ENCODE results near the gene GRIN2A.
"Not testable (repeated sequence)": the region's sequence is repeated elsewhere in the genome, so short reads cannot be mapped to it uniquely, and the experiment has no call there.

Gene GRIN2A

GRCh38 chr16:9911989-9912388 is 270.2 kb downstream of the GRIN2A start:
- DNase-seq (ENCODE audit: low spot score): no peak

- no peak for DNase-seq (ENCODE audit: low spot score)
Observed at GRCh38 chr16:9911231-9911630, 271.0 kb downstream of the GRIN2A start.

GRCh38 chr16:9909072-9909825 is 273.0 kb downstream of the GRIN2A start:
- no peak for DNase-seq (ENCODE audit: low spot score)

GRCh38 chr16:9908613-9909012 is 273.6 kb downstream of the GRIN2A start:
- no peak for DNase-seq (ENCODE audit: low spot score)

- no peak for DNase-seq (ENCODE audit: low spot score)
Observed at GRCh38 chr16:9907752-9908151, 274.5 kb downstream of the GRIN2A start.

GRCh38 chr16:9906218-9906617 is 276.0 kb downstream of the GRIN2A start:
- DNase-seq (ENCODE audit: low spot score): no peak

- DNase-seq (ENCODE audit: low spot score): no peak
Observed at GRCh38 chr16:9904526-9904925, 277.7 kb downstream of the GRIN2A start.

GRCh38 chr16:9900576-9900975 is 281.7 kb downstream of the GRIN2A start:
- no peak for DNase-seq (ENCODE audit: low spot score)

- no peak for DNase-seq (ENCODE audit: low spot score)
Observed at GRCh38 chr16:9898555-9898954, 283.7 kb downstream of the GRIN2A start.

- no peak for DNase-seq (ENCODE audit: low spot score)
Observed at GRCh38 chr16:9898124-9898523, 284.1 kb downstream of the GRIN2A start.

GRCh38 chr16:9895817-9896216 is 286.4 kb downstream of the GRIN2A start:
- no peak for DNase-seq (ENCODE audit: low spot score)

GRCh38 chr16:9885876-9886275 is 296.4 kb downstream of the GRIN2A start:
- DNase-seq (ENCODE audit: low spot score): no peak

- DNase-seq (ENCODE audit: low spot score): no peak
Observed at GRCh38 chr16:9885467-9885866, 296.8 kb downstream of the GRIN2A start.

- not testable (repeated sequence) for DNase-seq (ENCODE audit: low spot score)
Observed at GRCh38 chr16:9875981-9876380, 306.2 kb downstream of the GRIN2A start.

GRCh38 chr16:9874219-9874618 is 308.0 kb downstream of the GRIN2A start:
- no peak for DNase-seq (ENCODE audit: low spot score)

- DNase-seq (ENCODE audit: low spot score): no peak
Observed at GRCh38 chr16:9870962-9871361, 311.3 kb downstream of the GRIN2A start.

- DNase-seq (ENCODE audit: low spot score): no peak
Observed at GRCh38 chr16:9869776-9870175, 312.5 kb downstream of the GRIN2A start.

GRCh38 chr16:9868606-9869149 is 313.6 kb downstream of the GRIN2A start:
- DNase-seq (ENCODE audit: low spot score): no peak

GRCh38 chr16:9867176-9867575 is 315.1 kb downstream of the GRIN2A start:
- DNase-seq (ENCODE audit: low spot score): no peak

- no peak for DNase-seq (ENCODE audit: low spot score)
Observed at GRCh38 chr16:9864461-9864860, 317.8 kb downstream of the GRIN2A start.

- no peak for DNase-seq (ENCODE audit: low spot score)
Observed at GRCh38 chr16:9862327-9862726, 319.9 kb downstream of the GRIN2A start.

GRCh38 chr16:9860876-9861275 is 321.4 kb downstream of the GRIN2A start:
- DNase-seq (ENCODE audit: low spot score): no peak

- DNase-seq (ENCODE audit: low spot score): no peak
Observed at GRCh38 chr16:9859701-9860327, 322.4 kb downstream of the GRIN2A start.

GRCh38 chr16:9854675-9855074 is 327.6 kb downstream of the GRIN2A start:
- no peak for DNase-seq (ENCODE audit: low spot score)

All from CD4-positive, alpha-beta T cell treated with Interleukin-15 for 4 hours (primary cell).